Hematopoietic multipotent progenitor cell treated with erythropoietin and hydrocortisone succinate and interleukin-3 and kit ligand, for 6 days (in vitro differentiated cells): ENCODE measurements around the gene ZNF845.
"Not testable (repeated sequence)": the region's sequence is repeated elsewhere in the genome, so short reads cannot be mapped to it uniquely, and the experiment has no call there.

Source experiments
- DNase-seq: peaks from one replicate; pipeline ENCODE4 v3.0.0-alpha.2; 2015

ZNF845 gene

DNA sequence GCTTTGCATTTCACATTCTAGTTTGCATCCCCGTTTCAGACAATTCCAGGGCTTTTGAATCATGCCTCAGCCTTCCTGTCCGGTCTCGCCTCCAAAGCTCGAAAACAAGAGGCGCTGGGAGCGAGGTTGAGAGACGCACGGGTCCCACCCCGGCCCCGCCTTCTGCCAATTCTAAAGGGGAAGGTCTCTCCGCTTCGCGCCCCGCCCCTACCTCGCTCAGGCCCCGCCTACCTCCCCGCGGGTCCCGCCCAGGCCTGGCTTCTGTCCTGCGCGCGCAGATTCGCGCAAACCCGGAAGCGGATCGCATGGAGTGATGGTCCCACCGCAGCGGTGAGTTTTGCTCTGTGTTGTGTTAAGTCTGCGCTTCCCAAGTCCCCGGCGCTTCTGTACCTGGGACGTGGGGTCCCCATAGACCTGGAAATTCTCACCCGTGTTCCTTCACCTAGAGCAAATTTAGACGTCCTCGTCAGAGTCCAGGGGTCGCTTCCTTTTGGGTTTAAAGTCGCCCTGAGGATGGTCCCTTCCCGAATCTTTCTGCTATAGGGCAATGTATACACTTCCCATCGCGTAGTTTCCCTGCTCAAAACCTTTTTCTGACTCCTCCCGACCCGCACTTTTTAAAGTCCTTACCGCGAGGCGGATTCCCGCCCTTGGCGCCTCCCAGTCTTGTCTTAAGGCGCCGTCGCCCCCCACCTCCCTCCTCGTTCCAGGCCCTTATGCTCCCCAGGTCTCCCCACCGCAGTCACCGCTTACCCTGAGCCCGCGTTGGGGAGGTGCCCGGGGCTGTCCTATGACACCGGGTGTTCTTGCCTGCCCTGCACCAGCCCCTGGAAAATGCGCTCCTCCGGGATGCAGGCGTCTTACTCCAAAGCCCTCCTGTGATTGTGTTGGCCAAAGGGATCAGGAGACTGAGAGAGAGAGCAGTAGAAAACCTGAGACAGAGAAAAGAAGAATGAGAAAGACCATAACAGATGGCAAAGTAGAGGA, at the start of gene ZNF845:
Gene ZNF845, plus strand, starts transcription at position 287 of the 987 bp plus-strand sequence. CDS start 7,559 bp downstream, outside the sequence.
- DNase-seq: peak; percentile 91

DNA sequence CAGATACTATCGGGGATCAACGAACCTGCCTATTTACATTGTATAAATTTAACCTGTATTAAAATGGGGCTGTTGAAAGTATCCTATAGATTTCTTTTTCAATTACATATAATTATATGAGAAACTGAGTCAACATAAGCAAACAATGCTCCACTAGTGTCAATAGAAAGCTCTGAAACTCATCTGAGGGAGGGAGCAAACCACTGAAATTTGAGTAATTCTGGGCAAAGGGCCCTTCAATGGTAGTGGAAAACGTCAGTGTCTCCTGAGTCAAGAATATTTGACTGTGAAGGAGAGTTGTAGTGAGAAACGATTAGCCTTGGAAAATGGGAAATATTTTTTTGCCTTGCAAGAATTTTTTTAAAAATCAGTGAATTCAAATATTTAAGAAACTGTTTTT, 48.5 kb upstream of the ZNF845 start:
- DNase-seq: no peak

- DNase-seq: no peak
Measured at GRCh38 chr19:53290758-53291549, 42.6 kb upstream of the ZNF845 start.

GRCh38 chr19:53294786-53295441, 38.6 kb upstream of the ZNF845 start:
- DNase-seq: no peak

- not testable (repeated sequence) for DNase-seq
Measured at GRCh38 chr19:53301341-53301740, 32.2 kb upstream of the ZNF845 start.

DNA sequence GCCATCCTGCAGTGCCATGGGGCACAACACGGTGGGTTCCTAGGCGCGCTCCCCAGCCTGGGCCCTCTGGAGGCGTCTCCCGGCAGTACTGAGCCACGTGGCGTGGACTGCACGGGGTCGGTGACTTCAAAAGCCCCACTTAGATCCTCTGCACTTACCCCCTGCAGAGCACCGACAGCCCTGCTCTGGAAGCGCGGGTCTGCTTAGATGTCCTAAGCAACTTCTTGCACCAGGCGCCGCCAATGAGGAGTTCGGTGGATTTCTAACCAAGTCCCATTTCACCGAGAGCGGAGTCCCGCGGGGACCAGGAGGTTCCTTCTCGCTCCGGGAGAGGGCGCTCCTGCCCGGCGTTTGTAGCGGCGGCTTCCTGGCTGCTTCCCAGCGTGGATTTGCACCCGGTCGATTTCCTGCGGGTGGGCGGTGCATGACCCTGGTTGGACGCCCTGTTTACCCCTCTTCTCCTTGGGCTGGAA, 25.2 kb upstream of the ZNF845 start:
- DNase-seq: peak; percentile 8

DNA sequence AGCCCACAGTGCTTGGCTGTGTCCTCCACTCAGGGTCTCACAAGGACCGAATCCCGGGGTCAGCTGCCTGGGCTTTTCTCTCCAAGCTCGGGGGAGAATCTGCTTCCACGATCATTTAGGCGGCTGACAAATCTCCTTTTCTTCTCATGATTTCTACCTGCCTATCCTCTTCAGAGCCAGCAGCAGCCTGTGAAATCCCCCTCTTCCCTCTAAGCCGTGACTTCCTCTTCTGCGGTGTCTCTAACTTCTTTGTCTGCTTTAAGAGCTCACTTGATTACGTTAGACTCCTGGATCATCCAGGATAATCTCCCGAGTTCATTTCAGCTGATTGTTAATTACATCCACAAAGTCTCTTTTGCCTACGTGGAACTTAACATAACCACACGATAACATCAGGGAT, 22.5 kb upstream of the ZNF845 start:
- no peak for DNase-seq

GRCh38 chr19:53311897-53312296, 21.7 kb upstream of the ZNF845 start:
- no peak for DNase-seq

- DNase-seq: peak; percentile 12
Measured at GRCh38 chr19:53328967-53329366, 4.6 kb upstream of the ZNF845 start.

DNA sequence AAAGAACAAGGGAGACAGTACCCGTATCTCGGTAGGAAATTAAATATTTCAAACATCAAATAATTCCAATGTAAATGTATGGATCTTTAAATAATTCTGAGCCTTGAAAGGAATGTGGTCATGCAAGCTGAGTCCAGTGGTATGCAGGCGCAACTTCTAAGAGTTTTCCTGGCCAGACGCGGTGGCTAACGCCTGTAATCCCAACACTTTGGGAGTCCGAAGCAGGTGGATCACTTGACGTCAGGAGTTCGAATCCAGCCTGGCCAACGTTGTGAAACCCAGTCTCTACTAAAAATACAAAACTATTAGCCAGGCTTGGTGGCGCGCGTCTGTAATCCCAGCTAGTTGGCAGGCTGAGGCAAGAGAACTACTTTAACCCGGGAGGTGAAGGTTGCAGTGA, 1.1 kb upstream of the ZNF845 start:
- DNase-seq: no peak

- DNase-seq: no peak
Measured at GRCh38 chr19:53333066-53333462, 485 bp upstream of the ZNF845 start.

- DNase-seq: not testable (repeated sequence)
Measured at GRCh38 chr19:53344403-53344802, 10.9 kb downstream of the ZNF845 start.

GRCh38 chr19:53355739-53356138, 22.2 kb downstream of the ZNF845 start:
- no peak for DNase-seq

- no peak for DNase-seq
Measured at GRCh38 chr19:53357821-53358581, 24.5 kb downstream of the ZNF845 start.

GRCh38 chr19:53360056-53360455, 26.5 kb downstream of the ZNF845 start:
- not testable (repeated sequence) for DNase-seq

DNA sequence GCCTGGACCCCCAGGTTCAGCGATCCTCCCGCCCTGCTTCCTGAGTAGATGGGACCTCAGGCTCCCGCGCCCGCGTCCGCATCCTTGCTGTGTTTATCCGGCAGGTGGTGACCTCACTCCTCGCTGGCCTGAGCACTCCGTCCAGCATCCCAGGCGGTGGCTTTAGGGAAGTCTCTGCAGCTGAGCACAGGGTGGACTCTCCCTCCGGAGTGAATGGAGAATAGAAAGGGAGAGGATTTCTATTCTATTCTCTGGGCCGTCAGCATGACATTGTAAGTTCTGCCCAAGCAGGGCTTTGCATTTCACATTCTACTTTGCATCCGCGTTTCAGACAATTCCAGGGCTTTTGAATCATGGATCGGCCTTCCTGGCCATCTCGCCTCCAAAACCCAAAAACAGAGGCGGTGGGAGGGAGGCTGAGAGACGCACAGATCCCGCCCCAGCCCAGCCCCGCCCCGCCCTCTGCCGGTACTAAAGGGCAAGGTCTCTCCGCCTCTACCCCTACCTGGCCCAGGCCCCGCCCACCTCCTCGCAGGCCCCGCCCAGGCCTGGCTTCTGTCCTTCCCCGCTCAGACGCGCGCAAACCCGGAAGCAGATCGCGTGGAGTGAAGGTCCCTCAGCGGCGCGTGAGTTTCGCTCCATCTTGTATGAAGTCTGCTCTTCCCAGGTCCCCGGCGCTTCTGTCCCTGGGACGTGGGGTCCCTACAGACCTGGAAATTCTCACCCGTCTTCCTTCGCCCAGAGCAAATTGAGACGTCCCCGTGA, 31.8 kb downstream of the ZNF845 start, which contains the start of gene ZNF525:
Gene ZNF525, plus strand, starts transcription at position 572 of the 765 bp plus-strand sequence. CDS start 6,577 bp downstream, outside the sequence.
- DNase-seq: peak; percentile 89

DNA sequence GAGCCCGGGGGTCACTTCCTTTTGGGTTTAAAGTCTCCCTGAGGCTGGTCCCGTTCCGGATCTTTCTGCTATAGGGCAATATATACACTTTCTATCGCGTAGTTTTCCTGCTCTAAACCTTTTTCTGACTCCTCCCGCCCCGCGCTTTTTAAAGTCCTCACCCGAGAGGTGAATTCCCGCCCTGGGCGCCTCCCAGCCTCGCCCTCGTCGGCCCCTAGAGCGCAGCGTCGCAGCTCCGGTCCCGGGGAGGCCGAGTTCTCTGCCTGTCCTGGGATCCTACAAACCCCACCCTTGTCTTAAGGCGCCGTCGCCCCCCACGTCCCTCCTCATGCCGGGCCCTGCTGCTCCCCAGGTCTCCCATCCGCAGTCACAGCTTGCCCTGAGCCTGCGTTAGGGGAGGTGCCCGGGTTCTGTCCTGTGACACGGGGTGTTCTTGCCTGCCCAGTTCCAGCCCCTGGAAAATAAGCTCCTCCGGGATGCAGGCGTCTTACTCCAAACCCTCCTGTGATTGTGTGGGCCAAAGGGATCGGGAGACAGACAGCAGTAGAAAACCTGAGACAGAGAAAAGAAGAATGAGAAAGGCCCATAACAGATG, 32.4 kb downstream of the ZNF845 start:
- DNase-seq: peak; percentile 56

DNA sequence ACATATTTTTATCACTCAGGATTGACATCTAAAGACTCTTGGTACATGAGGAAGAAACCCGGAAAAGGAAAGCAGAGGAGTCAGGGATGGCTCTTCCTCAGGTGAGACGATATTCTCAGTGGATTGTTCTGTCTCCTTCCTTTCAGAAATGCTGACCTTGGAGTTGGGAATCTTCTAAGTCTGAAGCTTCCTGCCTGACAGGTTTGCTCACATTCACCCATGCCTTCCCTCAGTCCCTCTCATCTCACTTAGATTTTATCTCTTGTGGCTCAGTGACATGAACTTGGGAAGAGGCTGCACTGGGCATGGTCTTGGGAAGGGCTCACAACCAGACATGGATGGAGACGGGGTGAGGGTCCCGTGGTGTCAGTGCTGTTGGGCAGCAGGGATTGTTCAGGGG, 38.6 kb downstream of the ZNF845 start:
- DNase-seq: no peak

DNA sequence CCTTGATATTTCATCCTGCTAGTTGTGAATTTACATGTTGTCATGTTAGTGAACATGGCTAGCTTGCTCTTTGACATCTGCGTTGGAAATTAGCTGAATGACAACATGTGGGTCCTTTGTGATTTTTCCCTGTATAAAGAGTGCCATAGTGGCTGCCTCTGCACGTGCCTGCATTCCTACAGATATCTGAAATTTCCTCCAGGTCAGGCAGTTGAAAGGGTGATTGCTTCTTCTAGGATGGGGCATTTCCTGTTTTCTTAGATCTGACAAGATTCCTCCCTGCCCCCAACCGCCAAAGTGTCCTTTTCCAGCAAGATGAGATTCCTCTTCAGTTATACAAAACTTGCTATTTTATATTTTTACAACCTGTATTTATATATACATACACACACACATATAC, 40.7 kb downstream of the ZNF845 start:
- DNase-seq: no peak

GRCh38 chr19:53374743-53375142, 41.2 kb downstream of the ZNF845 start:
- no peak for DNase-seq

GRCh38 chr19:53381376-53381775, 47.8 kb downstream of the ZNF845 start:
- DNase-seq: no peak
